ENCODE measurements around the gene MCM7. TPM values are rescaled to one million over a fixed set of nuclear protein-coding genes. Genes with fewer than 3 reads are reported as not detected.
A peak's percentile ranks its signal among the peaks of the same experiment; 100 is the strongest.

MCM7 gene
- total and polyA plus RNA-seq, 2 of the 13 experiments (the other 11 are each of a cell fraction or from before 2014, with no cell fraction given), result 84.5 to 214 TPM

GRCh38 chr7:100132697-100133151 lies 31.5 kb upstream of the MCM7 start (continued):
- TF ChIP-seq SETDB1 (CRISPR knock-in tag; IDR thresholded peaks at IDR 0.05; ENCODE audit: borderline replicate concordance), result no peak
- no peak for TF ChIP-seq MXI1 (IDR thresholded peaks at IDR 0.05; ENCODE audit: borderline replicate concordance, low read depth, low read length)
- no peak for TF ChIP-seq ZNF280D (CRISPR knock-in tag; IDR thresholded peaks at IDR 0.05)
- no peak for TF ChIP-seq JDP2 (CRISPR knock-in tag; IDR thresholded peaks at IDR 0.05; ENCODE audit: borderline replicate concordance)
- no peak for TF ChIP-seq ZNF446 (CRISPR knock-in tag; IDR thresholded peaks at IDR 0.05)
- TF ChIP-seq ELF1 (CRISPR knock-in tag; IDR thresholded peaks at IDR 0.05), result no peak
- peak; percentile 20; the same call in 1 of the 2 replicates for TF ChIP-seq SALL1 (CRISPR knock-in tag; IDR thresholded peaks at IDR 0.05)
- TF ChIP-seq ZNF292 (CRISPR knock-in tag; IDR thresholded peaks at IDR 0.05; ENCODE audit: borderline replicate concordance, low read depth), result no peak
- TF ChIP-seq ZNF83 (CRISPR knock-in tag; IDR thresholded peaks at IDR 0.05; ENCODE audit: borderline replicate concordance), result no peak
- peak; percentile 81; the same call in 1 of the 2 replicates for TF ChIP-seq ZNF512 (CRISPR knock-in tag; IDR thresholded peaks at IDR 0.05)
- no peak for TF ChIP-seq MAF1 (CRISPR knock-in tag; IDR thresholded peaks at IDR 0.05; ENCODE audit: borderline replicate concordance)
- TF ChIP-seq ZNF205 (CRISPR knock-in tag; IDR thresholded peaks at IDR 0.05), result no peak
- TF ChIP-seq HOXA9 (CRISPR knock-in tag; IDR thresholded peaks at IDR 0.05; ENCODE audit: borderline replicate concordance), result no peak
- no peak for TF ChIP-seq KLF12 (CRISPR knock-in tag; IDR thresholded peaks at IDR 0.05; ENCODE audit: borderline replicate concordance)
- TF ChIP-seq TGIF2 (CRISPR knock-in tag; IDR thresholded peaks at IDR 0.05), result 0 out of 2 replicates have a peak, but pooled peaks have one; percentile 32
- TF ChIP-seq FOXO4 (CRISPR knock-in tag; conservative IDR thresholded peaks at IDR 0.05), result no peak
- no peak for TF ChIP-seq ZXDC (CRISPR knock-in tag; IDR thresholded peaks at IDR 0.05)

Data from HepG2 (cell line).